NCI-H2171 treated with DMSO at 0.1 percent for 48 hours (cell line): ENCODE data around the gene SYK.

Source experiments
- DNase-seq: peaks from one replicate; lab custom pipeline; 2025; lab: John Stamatoyannopoulos, UW

SYK gene

DNA sequence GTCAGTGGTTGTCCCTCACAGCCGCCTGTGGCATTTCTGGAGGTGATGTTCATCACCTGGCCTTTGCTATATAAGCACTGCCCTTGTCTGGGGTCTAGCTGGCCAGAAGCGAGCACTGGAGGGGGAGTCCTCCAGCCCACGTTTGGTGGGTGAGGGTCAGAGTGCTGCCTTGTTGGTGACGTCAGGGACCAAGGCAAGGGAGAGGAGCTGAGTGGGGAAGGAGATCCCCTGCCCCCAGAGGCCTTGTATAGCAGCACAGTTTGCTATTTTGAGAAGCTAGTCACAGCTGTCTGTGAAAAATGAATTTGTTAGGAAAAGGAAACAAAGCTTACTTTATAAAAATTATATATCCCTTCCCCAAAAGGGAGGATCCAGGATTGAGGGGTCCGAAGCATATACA is 49.8 kb downstream of the SYK start:
- peak; percentile 12 for DNase-seq

DNA sequence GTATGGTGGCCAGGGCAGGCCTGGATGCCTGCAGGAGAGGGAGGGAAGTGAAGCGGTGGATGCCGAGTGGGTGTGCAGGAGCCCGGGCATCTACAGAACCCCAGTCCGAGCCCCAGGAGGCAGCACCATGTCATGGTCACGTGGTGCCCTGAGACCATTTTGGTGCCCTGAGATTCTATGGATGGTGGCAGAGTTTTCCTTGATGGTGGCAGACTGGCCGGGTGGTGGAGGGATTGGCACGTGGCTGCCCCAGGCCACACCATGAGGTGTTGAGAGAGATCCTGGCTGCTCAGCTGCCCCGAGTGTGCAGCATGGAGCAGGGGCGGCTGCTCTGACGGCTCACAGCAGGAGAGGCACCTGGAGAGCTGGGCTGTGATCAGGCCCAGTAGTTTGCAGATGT is 52.3 kb downstream of the SYK start:
- no peak for DNase-seq

DNA sequence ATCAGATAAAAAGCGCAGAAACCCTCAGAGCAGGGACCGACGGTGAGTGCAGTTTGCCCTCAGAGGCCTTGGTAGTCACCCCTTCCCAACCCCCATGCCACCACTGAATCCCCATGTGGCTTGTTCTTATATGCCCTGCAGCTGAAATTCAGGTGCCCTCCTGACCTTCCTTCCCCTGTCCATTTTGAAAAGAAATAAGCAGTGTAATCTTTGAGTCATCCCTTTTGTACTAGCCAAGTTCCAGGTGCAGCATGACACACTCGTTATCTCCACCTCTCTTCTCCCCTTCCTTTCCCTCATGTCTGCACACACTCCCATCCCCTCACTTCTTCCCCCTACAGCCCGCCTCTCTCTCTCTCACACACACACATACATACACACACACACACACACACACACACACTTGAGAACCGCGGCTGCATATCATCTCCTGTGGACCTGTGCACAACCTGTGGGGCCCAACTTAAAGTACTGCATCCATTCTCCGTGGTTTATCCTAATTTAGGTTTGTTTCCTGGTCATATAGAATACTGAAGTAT is 53.1 kb downstream of the SYK start:
- DNase-seq: peak; percentile 64

DNA sequence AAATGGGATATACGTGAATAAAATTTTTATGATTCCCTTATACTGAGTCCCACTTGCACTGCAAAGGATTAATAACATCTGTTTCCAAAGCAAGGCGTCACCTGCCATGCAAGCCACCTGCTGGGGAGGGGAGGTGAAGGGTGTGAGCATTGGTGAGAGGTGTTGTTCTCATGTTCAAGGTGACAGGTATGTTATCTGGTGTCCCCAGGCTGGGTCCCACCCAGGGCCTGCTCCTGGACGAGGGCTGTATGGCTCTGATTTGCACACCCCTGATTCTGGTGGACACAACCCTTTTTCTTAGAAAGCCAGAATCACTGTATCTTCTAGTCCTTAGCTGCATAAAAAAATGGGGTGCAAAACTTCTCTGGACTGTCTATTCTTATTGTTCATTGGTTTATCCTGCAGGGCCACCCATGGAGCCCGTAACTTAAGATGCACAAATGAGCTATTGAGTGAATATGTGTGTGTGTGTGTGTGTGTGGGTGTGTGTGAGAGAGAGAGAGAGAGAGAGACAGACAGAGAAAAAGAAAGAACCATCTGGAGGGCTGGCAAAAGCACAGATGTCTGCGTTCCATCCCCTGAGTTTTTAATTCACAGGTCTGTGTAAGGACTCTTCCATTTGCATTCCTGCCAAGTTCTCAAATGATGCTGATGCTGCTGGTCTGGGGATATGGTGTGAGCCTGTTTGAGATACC is 53.7 kb downstream of the SYK start:
- peak; percentile 95 for DNase-seq

DNA sequence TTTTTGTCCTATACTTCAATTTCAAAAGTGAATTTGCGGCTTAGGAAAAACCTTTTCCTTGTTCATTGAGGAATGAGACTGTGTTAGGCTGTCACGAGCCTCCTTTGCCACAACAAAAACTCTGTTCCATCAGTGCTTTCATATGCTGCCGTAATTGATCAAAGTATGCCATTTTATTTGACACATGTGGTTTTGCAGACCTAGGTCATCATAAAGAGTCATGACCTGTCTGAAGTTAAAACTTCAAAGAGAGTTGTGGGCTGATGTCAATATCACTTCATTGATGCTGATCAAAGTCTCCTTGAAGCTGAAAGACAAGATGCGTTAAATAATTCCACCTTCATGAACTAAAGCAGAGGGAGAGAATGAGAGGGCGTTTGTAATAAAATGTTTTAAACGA is 55.5 kb downstream of the SYK start:
- DNase-seq: no peak

DNA sequence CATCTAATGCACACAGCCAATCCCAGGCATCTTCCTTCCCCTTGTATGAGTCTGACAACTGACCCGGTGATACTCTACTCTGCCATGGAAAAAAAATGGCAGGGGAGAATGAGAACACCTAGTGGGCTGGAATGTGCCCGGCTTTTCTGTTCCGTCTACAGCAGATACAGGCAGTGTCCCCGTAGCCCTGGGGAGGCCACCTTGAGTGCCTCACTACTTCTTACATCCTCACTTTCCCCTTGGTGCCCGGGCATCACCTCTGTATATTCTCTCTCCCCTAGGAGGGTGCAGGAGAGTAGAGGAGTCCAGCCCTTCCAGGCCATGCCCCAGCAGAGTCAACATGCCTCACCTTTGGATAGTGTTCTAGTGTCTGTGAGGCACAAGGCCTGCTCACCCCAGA is 56.2 kb downstream of the SYK start:
- DNase-seq: no peak

DNA sequence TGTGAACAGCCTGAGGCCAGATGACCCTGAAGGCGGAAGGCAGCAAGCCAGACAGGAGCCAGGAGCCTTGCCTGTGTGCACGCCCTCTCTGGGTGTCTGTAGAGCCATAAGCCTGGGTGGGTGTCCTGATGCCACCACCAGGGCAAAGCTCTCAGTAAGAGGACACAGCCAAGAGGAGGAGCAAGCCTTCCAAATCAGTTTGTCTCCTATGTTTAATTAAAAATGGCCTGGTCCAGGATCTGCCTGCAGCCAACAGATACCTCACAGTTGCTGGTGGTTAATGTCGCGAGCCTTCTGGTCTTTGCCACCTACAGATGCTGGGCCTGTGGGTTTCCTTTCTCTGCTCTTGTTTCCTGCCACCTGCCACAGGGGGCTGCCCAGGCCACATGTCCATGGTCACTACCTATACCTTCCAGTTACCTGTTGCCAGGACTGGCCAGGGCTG is 56.9 kb downstream of the SYK start:
- no peak for DNase-seq

DNA sequence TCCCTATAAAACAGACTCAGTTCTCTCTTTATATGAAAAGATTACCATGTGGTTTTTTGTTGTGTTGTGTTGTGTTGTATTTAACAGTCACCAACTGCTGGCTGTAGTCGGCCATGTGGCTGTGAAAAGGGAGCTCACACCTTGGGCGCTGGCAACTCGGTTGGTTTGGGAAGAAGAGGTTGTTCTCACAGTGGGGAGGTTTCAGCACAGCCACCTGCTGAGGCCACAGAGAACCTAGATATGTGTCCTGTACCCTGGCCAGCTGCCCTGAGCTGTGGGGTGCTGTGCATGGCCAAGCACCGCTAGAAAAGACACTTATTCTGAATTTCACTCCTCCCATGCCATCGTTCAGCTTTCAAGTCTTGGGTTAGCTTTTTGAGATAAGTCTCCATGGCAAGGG is 58.8 kb downstream of the SYK start:
- no peak for DNase-seq

DNA sequence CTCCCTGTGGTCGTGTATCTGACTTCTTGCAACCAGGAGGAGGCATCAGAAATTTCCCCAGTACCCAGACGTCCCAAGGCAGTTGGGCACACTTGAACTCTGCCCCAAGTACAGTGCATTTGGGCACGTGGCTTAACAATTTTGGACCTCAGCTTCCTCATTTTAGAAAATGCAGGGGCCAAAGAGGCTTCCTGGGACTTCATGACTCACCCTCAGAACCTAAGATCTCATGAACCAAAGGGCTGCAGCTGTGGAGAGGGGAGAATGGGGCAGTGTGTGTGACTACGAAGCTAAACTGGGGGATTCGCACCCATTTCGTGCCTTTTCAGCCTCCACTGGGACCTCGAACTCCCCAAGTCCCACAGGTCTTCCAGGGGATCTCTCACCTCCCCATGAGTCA is 59.2 kb downstream of the SYK start:
- no peak for DNase-seq

DNA sequence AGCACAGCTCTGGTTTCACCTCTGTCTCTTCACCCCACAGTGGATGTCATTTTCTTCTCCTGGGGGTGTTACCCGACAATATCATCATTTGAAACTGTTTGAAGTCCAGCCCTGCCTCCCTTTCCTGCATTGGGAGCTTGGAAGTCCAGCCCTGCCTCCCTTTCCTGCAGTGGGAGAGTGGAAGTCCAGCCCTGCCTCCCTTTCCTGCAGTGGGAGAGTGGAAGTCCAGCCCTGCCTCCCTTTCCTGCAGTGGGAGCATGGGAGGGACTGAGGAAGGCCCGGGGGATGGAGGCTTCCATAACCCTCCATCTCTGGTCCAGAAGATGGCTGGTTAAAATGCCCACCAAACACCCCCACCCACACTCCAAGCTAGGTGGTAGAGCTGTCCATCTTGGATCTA is 59.8 kb downstream of the SYK start:
- no peak for DNase-seq

DNA sequence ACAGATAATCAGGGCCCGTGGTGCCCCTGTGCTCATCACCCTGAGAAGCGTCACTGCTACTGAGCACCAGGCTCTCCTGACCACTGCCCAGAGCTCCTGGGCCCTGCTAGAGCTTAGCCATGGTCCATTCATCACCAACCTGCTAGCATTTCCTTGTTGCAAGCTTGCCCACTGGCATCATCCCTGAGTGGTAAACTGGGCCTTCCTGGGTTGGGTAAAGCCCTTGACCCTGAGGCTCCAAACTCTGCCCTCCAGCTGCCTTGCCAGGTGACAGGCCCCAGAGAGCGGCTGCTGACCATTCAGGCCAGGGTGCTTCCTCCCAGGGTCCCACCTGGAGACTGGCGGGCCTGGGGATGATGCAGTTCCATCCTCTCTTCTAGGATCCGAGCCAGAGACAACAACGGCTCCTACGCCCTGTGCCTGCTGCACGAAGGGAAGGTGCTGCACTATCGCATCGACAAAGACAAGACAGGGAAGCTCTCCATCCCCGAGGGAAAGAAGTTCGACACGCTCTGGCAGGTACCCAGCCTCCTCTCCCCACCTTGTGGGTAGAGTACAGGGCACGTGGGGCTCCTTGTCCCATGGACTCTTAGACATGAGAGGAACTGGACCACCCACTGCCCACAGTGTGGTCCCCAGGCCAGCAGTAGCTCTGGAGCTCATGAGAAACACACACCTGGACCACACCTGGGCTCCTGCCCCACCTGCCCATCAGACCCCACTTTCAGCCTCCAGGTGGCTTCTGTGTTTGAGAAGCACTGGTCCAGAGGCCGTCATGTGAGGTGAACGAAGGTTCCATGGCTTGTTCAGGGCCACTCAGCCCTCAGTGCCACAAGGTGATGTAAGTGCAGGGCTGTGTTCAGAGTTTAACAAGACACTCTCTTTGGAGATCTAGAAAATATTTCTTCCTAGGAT is 60.5 kb downstream of the SYK start:
- no peak for DNase-seq

DNA sequence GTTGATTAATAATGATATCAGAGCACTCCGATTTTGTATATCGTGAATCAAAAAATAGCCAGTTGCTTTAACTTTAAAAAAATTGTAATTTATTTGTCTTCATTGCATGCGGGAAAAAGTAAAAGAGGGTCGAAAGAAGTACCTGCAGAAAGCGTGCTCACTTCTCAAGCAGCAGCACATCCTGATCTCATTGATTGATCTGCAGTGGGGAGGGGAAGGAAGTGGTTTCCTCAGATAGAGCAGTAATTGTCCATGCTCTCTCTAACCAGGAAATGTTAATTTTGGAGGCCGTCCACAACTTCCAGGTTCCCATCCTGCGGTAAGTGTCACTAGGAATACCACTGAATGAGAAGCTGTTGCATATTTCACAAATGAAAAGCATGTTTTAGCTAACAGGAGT is 63.2 kb downstream of the SYK start:
- no peak for DNase-seq

DNA sequence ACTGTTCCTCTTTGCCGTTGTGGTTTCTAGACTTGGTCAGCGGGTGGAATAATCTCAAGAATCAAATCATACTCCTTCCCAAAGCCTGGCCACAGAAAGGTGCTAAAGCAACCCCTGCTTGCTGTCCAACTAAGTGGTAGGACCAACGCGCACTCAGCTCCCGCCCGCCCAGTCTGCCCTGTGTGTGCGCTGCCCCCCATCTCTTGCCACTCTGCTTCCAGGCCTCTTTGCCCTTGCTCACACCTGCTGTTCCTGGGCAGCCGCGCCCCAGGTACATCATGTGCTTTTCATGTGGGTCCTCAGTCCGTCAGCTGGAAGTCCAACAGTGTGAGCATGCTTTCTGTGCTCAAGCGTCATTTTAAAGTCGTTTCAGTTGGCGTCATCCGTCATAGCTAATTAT is 65.5 kb downstream of the SYK start:
- no peak for DNase-seq

DNA sequence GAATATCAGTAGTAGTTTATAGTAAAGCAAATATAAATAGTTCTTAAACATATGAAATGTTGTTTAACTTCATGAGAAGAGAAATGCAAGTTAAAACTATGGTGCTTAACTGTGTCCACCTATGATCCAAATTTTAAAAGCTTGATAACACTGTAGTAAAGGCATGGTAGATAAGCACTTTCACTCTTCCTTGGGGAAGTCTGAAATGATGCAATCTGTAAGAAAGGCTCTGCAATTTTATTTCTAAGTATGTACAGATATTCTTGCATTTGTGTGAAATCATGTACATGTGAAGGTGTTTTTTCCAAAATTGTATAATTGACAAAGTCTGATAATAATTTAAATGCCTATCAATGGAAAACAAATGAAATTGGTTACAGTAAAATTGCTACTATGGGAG is 66.9 kb downstream of the SYK start:
- no peak for DNase-seq

DNA sequence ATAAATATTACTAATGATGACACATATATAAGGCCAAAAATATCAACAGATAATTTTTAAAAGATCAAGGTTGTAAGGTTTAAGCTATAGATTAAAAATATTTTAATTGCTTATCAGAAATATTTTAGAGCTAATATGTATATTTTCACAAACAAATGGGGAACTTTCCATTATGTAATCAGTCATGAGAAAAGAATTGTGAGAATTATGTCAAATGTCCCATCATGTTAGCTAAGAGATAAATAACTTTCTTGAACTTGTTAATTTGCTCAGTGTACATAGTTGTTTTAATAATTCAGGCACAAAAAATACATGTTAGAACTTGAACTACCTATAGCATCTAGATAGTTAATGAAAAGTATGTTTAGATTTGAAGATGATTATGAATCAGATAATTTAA is 67.7 kb downstream of the SYK start:
- no peak for DNase-seq

DNA sequence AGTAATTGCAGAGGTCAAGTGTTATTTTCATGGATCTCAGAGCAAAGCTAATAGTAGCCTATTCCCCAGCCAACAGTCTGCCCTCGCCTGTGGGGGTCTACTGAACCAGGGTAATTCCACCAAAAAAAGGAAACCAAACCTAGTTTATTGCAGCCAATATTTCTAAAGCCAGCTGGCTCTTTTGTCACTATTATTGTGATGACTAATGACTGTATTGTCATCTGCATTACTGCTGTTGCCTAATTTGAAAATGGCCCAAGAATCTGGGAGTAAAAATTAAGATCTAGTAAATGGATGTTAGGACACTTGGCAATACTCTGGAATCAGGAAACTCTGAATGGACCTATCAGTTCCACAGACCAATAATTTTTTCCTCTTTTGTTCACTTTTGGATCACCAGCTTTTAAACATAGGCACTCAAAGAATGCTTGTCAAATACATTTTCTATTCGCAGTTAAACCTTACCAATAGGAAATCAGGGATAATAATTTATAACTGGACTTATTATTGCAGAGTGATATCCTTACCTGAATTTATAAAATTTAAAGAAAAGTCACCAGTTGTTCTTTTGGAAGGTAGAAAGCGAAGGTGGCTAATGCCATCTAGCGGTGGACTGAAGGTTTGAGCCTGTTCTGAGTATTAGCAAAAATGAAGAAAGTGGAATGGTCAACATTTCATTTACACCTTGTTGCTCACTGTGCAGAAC is 69.2 kb downstream of the SYK start:
- peak; percentile 65 for DNase-seq

DNA sequence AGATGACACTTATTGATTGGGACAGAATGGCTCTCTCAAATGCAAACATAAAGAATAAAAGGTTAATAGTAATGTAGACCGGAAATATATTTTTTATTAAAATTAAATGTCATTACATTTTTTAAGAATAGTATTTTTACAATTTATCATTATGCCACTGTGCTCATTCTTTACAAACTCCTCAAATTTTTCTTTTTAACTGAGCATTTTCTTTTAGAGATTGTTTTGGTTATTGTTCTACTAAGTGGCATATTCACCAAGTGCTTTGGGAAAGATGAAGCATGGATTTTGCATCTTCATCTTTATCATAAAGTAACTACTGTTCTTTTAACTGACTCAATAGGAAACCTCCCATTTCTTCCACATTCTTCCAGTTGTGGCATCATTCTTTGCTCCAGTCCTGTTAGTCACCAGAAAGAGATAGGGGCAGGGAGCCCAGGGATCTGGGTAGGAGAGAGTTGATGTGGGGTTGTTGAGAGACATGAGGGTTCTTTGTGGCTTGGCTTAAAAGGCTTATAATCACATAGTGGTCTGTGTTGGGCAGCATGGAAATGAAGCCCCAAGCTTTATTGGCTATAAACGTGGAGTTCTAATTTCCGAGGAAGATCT is 69.8 kb downstream of the SYK start:
- no peak for DNase-seq

DNA sequence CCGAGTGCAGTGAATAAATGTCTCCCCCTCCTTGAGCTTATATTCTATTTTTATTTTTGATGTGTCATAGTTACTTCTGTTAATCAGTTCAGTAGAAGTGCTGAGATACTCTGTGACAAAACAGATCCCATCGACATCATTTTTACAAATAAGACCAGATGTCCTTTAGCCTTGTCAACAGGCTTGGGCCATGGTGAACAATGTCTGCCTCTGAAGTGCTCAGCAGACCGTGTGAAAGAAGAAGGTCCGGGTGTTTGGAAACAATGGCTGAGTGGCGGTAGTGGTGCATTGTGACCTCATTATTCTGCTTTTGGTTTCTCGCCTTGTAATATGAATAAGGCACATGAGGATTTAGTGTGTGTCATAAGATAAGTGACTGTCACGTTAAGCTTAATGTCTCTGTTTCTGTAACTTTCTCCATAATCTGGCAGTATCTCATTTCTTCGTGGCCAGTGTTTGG is 71.2 kb downstream of the SYK start:
- no peak for DNase-seq

DNA sequence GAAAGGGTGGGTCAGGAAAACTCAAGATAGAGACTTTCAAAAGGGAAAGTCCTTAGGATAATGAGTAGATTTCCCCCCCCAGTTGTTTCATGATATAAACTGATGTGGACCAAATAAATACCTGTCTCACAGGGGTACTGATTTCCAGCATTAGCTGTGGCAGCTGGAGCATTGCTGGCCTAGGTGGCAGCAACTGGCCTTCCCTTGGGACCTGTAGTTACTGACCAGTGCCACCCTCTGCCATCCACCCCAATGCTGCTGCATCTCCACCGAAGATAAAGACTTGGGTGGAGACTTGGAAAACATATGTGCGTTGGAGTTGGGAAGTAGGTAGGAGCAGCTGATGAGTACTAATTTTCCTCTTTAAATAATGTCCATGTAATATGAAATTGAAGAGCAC is 71.8 kb downstream of the SYK start:
- DNase-seq: no peak

DNA sequence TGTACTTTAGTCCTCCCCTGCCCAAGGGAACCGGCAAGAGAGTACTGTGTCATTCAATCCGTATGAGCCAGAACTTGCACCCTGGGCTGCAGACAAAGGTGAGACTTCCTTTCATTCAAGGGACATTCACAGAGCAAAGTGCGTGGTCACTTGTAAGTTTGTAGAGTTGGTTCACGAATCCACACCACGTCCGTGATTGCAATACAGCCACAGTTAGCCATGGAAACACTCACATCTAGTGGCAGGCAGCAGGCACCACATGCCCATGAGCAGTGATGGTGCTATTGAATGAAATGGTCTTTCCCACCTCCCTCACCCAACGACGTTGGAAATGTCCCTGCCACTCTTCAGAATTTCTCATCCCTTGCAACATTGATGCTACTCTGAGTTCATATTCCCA is 72.6 kb downstream of the SYK start:
- no peak for DNase-seq

DNA sequence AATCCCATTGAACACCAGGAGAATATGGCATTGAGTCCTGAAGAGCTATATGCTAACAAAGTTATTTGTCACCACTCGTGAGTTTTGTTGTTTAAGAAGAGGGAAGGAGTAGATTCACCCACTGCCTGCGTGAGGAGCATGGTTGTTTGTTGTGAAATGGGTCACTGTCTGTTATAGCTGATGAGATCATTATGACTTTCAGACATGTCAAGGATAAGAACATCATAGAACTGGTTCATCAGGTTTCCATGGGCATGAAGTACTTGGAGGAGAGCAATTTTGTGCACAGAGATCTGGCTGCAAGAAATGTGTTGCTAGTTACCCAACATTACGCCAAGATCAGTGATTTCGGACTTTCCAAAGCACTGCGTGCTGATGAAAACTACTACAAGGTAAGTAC is 76.9 kb downstream of the SYK start:
- DNase-seq: no peak

DNA sequence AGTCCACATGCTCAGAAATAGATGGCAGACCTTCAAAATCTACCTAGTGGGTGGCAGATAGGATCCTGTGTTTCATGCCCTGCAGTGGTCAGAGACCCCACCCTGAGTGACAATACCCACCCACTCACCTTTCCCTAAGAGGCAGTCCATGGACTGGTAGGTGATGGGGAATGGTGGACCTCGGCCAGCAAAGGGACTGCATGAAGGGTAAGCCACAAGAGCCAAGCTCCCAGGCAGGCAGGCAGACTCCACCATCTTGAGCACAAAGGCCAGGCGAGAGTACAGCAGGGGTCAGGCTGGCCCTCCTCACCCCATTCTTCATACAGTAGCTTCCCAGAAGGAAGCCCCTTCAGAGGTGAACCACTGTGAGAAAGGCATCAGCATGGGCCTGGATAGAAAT is 78.4 kb downstream of the SYK start:
- no peak for DNase-seq
